GM12873 (cell line): ENCODE measurements around the gene POTEB2.
"Not testable (repeated sequence)": the region's sequence is repeated elsewhere in the genome, so short reads cannot be mapped to it uniquely, and the experiment has no call there.

ENCODE experiments used
- CTCF ChIP-seq: IDR thresholded peaks from 2 replicates; pipeline ENCODE4 v1.5.1; 2012; ENCODE audit warnings: low read depth, mild to moderate bottlenecking, moderate library complexity, low read length, control low read depth; ENCODE audit not compliant: insufficient read depth; ENCODE audit errors: missing control alignments

The POTEB2 gene

GRCh38 chr15:20866214-20866613 is at the start of gene POTEB2:
Gene POTEB2 (minus strand): TSS chr15:20866314. CDS start chr15:20866281, 33 bp downstream.
- not testable (repeated sequence) for TF ChIP-seq CTCF
